ENCODE data around the gene CAMSAP1.

- TF ChIP-seq CTCF (IDR thresholded peaks at IDR 0.05) (no peak), REST (IDR thresholded peaks at IDR 0.05; ENCODE audit: insufficient read depth in 1 of 2, low read depth in 2 of 2, low read length in 1 of 2) (no peak)
These were observed 145.5 kb downstream of the CAMSAP1 start for GRCh38 chr9:135761845-135762168.
